Liver (tissue), 9 donors: ENCODE measurements around the gene CMTM5. TPM values are rescaled to one million over a fixed set of nuclear protein-coding genes. Genes with fewer than 3 reads are reported as not detected.

Experiments used
- DNase-seq: peaks from one replicate; pipeline ENCODE4 v3.0.0-alpha.2; 2017; ENCODE audit warnings: low spot score
- H3K27ac ChIP-seq, 2 donors: one replicate each; pipeline ENCODE4 v1.7.0; 2013; ENCODE audit warnings: inconsistent platforms in 2 of 2, low read length in 2 of 2, control low read depth in 1 of 2, low read depth in 1 of 2, mild to moderate bottlenecking in 1 of 2
- H3K27me3 ChIP-seq, 4 donors: one replicate each; pipeline versions ENCODE4 v1.6.1 to v1.7.0; 2013; ENCODE audit warnings: low read length in 3 of 4, inconsistent platforms in 1 of 4, mild to moderate bottlenecking in 1 of 4, moderate library complexity in 1 of 4; ENCODE audit not compliant: control insufficient read depth in 4 of 4, insufficient read depth in 4 of 4
- H3K36me3 ChIP-seq, 4 donors: one replicate each; pipeline versions ENCODE4 v1.6.1 to v1.7.0; 2013; ENCODE audit warnings: low read length in 3 of 4, mild to moderate bottlenecking in 3 of 4, low read depth in 1 of 4, moderate library complexity in 1 of 4; ENCODE audit not compliant: control insufficient read depth in 4 of 4, insufficient read depth in 3 of 4
- H3K4me1 ChIP-seq, 4 donors: one replicate each; pipeline versions ENCODE4 v1.6.1 to v1.7.0; 2013; ENCODE audit warnings: low read length in 3 of 4, mild to moderate bottlenecking in 3 of 4, moderate library complexity in 1 of 4; ENCODE audit not compliant: control insufficient read depth in 4 of 4, insufficient read depth in 4 of 4
- H3K4me3 ChIP-seq, 3 donors: one replicate each; pipeline versions ENCODE4 v1.6.1 to v1.7.0; 2013; ENCODE audit warnings: low read length in 3 of 3, control low read depth in 1 of 3, low read depth in 1 of 3, mild to moderate bottlenecking in 1 of 3
- H3K9ac ChIP-seq, 2 donors: one replicate each; pipeline ENCODE4 v1.7.0; 2013; ENCODE audit warnings: low read length in 2 of 2, mild to moderate bottlenecking in 2 of 2, moderate library complexity in 2 of 2, control low read depth in 1 of 2, low read depth in 1 of 2
- H3K9me3 ChIP-seq, 4 donors: one replicate each; pipeline versions ENCODE4 v1.6.1 to v1.7.0; 2013; ENCODE audit warnings: low read length in 3 of 4; ENCODE audit not compliant: control insufficient read depth in 4 of 4
- ATF3 ChIP-seq: IDR thresholded peaks from 2 replicates; pipeline ENCODE4 v1.6.1; 2016; ENCODE audit warnings: antibody characterized with exemption
- EGR1 ChIP-seq, 2 donors: IDR thresholded peaks; 2 replicates each; pipeline ENCODE4 v1.6.1; 2016 to 2018; ENCODE audit warnings: antibody characterized with exemption in 2 of 2, low read depth in 2 of 2
- FOXA1 ChIP-seq: IDR thresholded peaks from 2 replicates; pipeline ENCODE4 v1.6.1; 2016; ENCODE audit warnings: antibody characterized with exemption
- FOXA2 ChIP-seq: IDR thresholded peaks from 2 replicates; pipeline ENCODE4 v1.6.1; 2016; ENCODE audit warnings: antibody characterized with exemption
- GABPA ChIP-seq, 2 donors: IDR thresholded peaks in 1 of 2; conservative IDR thresholded peaks in 1 of 2; 2 replicates each; pipeline ENCODE4 v1.6.1; 2016; ENCODE audit warnings: antibody characterized with exemption in 2 of 2, mild to moderate bottlenecking in 1 of 2, moderate library complexity in 1 of 2
- HNF4A ChIP-seq, 2 donors: conservative IDR thresholded peaks; 2 replicates each; pipeline ENCODE4 v1.6.1; 2016; ENCODE audit warnings: antibody characterized with exemption in 2 of 2, mild to moderate bottlenecking in 2 of 2
- HNF4G ChIP-seq: IDR thresholded peaks from 2 replicates; pipeline ENCODE4 v1.6.1; 2016; ENCODE audit warnings: antibody characterized with exemption
- JUND ChIP-seq, 2 donors: IDR thresholded peaks; 2 replicates each; pipeline ENCODE4 v1.6.1; 2016; ENCODE audit warnings: antibody characterized with exemption in 2 of 2
- MAX ChIP-seq: IDR thresholded peaks from 2 replicates; pipeline ENCODE4 v1.6.1; 2016; ENCODE audit warnings: antibody characterized with exemption
- NR2F2 ChIP-seq: IDR thresholded peaks from 2 replicates; pipeline ENCODE4 v1.6.1; 2016; ENCODE audit warnings: antibody characterized with exemption
- RAD21 ChIP-seq, 2 donors: IDR thresholded peaks; 2 replicates each; pipeline ENCODE4 v1.6.1; 2016; ENCODE audit warnings: antibody characterized with exemption in 2 of 2, mild to moderate bottlenecking in 2 of 2
- REST ChIP-seq: IDR thresholded peaks from 2 replicates; pipeline ENCODE4 v1.6.1; 2016; ENCODE audit warnings: antibody characterized with exemption, mild to moderate bottlenecking
- RXRA ChIP-seq, 2 donors: IDR thresholded peaks; 2 replicates each; pipeline ENCODE4 v1.6.1; 2017 to 2018; ENCODE audit warnings: antibody characterized with exemption in 2 of 2, mild to moderate bottlenecking in 1 of 2
- SP1 ChIP-seq: IDR thresholded peaks from 2 replicates; pipeline ENCODE4 v1.6.1; 2018; ENCODE audit warnings: antibody characterized with exemption, mild to moderate bottlenecking
- TAF1 ChIP-seq: conservative IDR thresholded peaks from 2 replicates; pipeline ENCODE4 v1.6.1; 2016; ENCODE audit warnings: antibody characterized with exemption, mild to moderate bottlenecking
- YY1 ChIP-seq: IDR thresholded peaks from 2 replicates; pipeline ENCODE4 v1.6.1; 2016; ENCODE audit warnings: antibody characterized with exemption, mild to moderate bottlenecking
- ZBTB33 ChIP-seq: IDR thresholded peaks from 2 replicates; pipeline ENCODE4 v1.6.1; 2016; ENCODE audit warnings: antibody characterized with exemption
- WGBS: extraction: QIAGEN DNeasy Blood & Tissue Kit; methylation state at CpG from one replicate; pipeline ENCODE4 v1.1.7; 2013; 5-methylcytosine and 5-hydroxymethylcytosine counted together
- polyA plus RNA-seq, 2 donors: library from polyadenylated mRNA; stranded (reverse) in 1 of 2; unstranded in 1 of 2; fragments of 200-250 nt in 1 of 2; fragments of >200 nt in 1 of 2; fragmentation: Nextera tagmentation in 1 of 2; extraction: Ambion mirVana in 1 of 2; gene quantifications; one replicate each; pipeline versions ENCODE4 v1.2.1 to v1.2.3, GENCODE V29; 2013 to 2015
- total RNA-seq, 2 donors: library from RNA; depleted of rRNA; stranded (reverse); fragments of >200 nt; gene quantifications; one replicate each; pipeline ENCODE4 v1.2.3, GENCODE V29; 2014
- TF ChIP-seq, protein P1 (sequence below): fragments of 150-350 bp; IDR thresholded peaks from 2 replicates; pipeline ENCODE4 v1.5.1; 2017; ENCODE audit warnings: improper control_type of control experiment, low read depth, low read length; ENCODE audit not compliant: missing input control
- donor health status: healthy.
- donor health status: healthy.
- donor health status: healthy.
- donor health status: healthy.
- donor health status: healthy.

Gene CMTM5
- total and polyA plus RNA-seq, 4 donors = 0.22 to 5.5 TPM; not detected in 2

- WGBS = 93% methylated on average over 8 of the region's 8 CpGs
- Histone ChIP-seq H3K27ac (no peak overlapping the region), H3K36me3 (no peaks in the 10 kb centered on the region), H3K4me3 (no peak overlapping the region), H3K9ac (no peak overlapping the region), H3K27me3 (peaks cover 0 to 11% (median 0%) of the 10 kb centered on the region in 4 donors), H3K4me1 (peaks cover 1 to 6% (median 3%) of the 10 kb centered on the region in 4 donors), H3K9me3 (no peaks in the 10 kb centered on the region)
- DNase-seq = no peak
- TF ChIP-seq SP1 (no peak), HNF4A (conservative IDR thresholded peaks at IDR 0.05) (no peak), RXRA (IDR thresholded peaks at IDR 0.05) (no peak), MAX (no peak), TAF1 (no peak), FOXA1 (no peak), YY1 (no peak), ATF3 (no peak), NR2F2 (no peak), HNF4G (no peak), GABPA (IDR thresholded peaks at IDR 0.05 in 1 of 2, conservative IDR thresholded peaks at IDR 0.05 in 1 of 2) (no peak), RAD21 (IDR thresholded peaks at IDR 0.05) (no peak), ZBTB33 (no peak), EGR1 (IDR thresholded peaks at IDR 0.05; ENCODE audit: low read depth in 2 of 2) (no peak), FOXA2 (no peak), JUND (IDR thresholded peaks at IDR 0.05) (no peak), REST (no peak)
- TF ChIP-seq, protein P1, sequence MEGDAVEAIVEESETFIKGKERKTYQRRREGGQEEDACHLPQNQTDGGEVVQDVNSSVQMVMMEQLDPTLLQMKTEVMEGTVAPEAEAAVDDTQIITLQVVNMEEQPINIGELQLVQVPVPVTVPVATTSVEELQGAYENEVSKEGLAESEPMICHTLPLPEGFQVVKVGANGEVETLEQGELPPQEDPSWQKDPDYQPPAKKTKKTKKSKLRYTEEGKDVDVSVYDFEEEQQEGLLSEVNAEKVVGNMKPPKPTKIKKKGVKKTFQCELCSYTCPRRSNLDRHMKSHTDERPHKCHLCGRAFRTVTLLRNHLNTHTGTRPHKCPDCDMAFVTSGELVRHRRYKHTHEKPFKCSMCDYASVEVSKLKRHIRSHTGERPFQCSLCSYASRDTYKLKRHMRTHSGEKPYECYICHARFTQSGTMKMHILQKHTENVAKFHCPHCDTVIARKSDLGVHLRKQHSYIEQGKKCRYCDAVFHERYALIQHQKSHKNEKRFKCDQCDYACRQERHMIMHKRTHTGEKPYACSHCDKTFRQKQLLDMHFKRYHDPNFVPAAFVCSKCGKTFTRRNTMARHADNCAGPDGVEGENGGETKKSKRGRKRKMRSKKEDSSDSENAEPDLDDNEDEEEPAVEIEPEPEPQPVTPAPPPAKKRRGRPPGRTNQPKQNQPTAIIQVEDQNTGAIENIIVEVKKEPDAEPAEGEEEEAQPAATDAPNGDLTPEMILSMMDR = no peak
These were observed 19.6 kb upstream of the CMTM5 start for GRCh38 chr14:23357261-23357660.
